Fibroblast of peridontal ligament (primary cell): Measurements from ENCODE around the gene ALKAL2.

Experiments
- DNase-seq: peaks from one replicate; pipeline ENCODE4 v3.0.0-alpha.2; 2010; ENCODE audit errors: extremely low read depth

ALKAL2 gene

DNA sequence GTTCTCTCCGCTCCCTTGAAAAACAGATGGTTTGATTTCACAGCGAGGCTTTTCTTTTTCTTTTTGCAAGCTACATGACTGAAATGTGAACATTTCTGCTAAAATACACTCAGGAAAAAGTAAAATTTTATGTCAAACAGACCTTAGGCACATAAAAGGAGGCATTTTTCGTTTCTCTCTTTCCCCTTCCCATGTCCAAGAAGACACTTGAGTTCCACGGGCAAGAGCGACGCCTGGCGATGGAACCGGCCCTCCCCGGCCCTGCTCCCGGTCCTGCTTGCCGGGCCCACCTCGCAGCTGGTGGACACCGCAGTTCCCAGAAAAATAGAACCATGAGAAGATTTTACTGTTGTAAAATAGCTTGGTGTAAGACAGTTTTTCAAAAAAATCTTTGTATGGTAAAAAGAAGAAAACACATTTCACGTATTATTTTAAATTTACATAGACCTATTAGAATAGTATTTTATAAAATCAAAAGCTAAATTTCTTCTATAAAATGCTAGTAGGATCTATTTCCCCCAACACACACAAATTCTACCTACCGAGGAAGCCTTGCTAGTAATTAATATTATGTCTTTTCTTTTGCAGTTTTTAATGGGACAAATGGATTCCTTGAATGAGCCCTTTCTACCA lies 2.3 kb upstream of the ALKAL2 start:
- DNase-seq: peak; percentile 77

DNA sequence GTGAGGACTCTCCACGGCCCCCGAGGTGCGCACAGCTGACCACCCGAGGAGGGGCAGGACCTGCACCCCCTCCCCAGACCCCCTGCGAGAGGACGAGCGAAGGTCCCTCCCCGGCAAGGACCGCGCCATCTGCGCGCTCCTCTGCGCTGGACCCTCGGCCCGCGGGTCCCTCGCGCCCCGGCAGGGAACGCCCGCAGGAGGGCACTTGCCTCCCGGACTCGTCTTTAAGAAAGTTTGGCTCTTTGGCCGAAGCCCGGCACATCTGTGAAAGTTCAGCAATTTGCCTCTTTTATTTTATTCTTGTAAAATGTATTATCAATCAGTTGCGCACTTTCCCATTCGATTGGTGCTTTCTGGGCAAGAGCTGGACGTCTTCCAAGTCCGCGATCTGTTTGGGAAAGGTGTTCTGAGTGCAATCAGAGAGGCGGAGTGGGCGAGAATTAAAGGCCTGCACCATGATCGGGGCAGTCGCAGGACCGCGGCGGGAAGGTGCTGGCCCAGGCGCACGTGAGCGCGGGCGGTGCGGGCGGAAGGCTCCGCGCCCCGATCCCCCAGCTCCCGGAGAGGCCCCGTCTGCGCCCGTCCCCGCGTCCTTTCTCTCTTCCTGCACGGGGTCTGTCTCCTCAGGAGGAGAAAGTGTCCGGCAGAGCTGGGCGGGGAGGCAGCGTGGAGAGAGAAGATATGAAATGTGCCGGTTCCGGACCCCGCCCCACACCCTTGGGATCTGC lies 1.6 kb upstream of the ALKAL2 start:
- DNase-seq: peak; percentile 29

DNA sequence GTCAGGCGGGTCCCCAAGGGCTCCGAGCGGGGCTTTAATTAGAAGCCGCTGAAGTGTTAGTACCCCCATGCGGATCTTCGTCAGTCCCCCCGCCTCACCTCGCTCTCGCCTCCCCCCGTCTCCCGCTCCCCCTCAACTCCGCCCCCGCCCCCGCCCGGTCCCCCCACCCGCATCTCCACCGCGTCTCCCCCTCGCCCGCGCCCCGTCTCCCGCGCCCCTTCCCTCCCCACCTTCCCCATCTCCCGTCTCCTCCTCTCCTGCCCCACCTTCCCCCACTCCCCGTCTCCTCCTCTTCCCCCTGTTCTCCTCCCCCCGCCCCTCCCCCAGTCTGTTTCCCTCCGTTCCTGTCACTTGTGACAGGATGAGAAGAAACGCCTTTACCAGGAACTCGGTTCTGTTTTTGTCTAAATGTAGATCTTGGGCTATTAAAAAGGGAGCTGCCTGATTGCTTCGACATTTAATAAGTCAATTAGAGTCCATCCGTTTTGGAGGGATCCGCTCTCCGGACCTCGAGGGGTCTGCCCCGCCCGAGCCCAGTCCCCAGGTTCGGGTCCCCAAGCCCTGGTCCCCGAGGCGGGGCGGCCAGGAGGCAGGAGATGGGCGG lies 969 bp upstream of the ALKAL2 start:
- DNase-seq: no peak

DNA sequence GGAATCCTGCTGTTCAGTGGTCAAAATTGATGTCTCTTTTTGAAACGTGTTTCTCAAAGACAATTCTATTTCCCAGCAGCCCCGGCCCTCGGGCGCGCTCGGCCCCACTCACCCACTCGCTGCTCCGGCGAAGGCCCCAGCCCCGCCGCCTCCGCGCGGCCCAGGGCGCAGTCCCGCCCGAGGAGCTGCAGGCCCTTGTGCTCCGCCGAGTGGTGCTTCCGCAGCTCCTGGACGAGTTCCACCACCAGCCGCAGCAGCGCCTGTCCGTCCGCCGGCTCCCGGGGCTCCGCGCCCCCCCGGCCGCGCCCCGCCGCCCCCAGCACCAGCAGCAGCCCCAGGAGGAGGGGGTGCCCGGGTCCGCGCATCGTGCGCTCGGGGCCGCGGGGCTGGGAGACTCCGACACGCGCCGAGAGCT lies 413 bp downstream of the ALKAL2 start:
- no peak for DNase-seq

DNA sequence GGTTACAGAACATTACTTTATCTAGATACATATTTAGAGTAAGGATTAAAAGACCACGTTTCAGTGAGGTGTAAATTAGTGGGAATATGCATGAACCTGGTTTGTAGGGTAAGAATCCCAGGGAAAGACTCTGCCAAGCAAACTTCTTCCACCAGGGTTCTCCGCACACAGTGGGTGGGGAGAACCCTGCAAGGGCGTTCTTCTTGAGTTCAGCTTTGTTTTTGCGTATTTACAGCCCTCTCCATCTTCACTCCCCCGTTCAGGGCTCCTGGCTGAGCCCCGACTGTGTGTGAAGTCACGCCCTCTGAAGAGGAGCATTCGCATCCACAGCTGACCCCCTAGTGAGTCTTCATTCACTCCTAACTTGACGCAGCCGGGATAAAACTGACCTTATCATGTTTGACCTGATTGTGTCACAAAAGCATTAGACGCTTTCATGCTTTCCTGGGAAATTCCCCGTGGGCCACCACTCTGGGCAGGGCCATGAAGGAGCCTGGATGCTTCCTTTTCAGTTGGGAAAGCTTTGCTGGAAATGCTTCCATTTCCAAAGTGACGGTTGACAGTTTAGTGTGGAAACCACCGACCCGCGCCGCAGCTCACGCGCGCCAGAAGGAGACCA lies 1.0 kb downstream of the ALKAL2 start:
- DNase-seq: no peak

DNA sequence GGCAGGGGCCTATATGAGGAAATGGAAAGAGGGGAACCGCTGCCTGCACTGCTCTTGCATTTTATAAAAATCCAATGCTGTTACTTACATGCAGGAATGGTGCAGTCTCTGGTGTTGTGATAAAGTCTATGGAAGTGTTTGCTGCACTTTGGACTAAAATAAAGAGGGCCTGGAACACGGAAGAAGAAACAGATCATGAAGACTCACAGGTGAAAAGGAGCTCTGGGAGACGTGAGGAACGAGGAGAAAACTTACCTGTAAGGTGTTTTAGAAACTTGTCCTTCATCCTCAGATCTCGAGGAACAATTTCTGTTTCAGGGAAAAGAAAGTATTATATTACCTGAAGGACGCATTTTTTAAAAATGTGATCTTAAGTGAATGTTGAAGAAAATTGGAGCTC lies 1.9 kb downstream of the ALKAL2 start:
- DNase-seq: no peak

DNA sequence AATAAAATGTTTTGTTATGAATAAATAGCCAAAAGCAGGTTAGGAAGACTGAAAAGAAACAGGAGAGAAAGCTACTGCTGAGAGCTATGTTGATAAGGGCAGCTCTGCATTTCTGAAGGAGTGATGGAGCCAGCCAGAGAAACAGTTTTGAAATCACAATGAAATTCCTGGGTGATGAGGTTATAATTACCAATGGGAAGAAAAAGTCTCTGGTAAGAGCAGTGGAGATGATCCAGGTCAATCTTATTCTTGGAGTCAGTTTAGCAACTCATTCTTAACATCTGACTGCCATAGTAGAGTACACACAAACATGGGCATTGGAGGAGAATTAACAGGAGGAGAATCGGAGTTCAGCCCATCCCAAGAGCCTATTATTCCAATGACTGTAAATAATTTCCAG lies 2.4 kb downstream of the ALKAL2 start:
- DNase-seq: peak; percentile 85

DNA sequence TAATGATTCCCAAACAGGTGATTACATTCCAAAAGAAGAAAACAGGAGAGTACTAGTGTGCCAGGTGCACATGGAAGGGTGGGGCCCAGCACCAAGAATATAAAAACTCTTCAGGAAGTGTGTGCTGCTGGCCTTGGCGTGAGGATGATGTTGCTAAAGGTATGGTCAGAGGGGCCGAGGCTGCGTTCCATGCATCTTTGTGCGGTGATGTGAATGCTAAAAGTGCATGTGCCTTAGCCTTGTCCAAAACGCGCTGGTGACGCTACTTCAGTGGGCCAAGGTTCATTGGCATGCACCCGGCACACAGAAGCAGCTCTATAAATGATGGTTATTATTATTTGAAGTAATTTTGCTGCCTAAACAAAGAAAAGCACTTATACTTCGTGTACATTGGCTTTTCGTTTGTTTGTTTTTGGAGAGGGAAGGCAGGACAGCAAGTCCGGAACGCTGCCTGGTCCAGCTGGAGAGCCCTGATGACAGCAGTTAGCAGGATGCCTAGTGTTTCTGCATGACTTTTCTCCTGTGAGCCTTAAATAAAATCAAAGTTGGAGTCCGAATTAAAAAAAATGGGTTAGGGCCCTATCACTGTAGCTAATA lies 2.9 kb downstream of the ALKAL2 start:
- DNase-seq: no peak

DNA sequence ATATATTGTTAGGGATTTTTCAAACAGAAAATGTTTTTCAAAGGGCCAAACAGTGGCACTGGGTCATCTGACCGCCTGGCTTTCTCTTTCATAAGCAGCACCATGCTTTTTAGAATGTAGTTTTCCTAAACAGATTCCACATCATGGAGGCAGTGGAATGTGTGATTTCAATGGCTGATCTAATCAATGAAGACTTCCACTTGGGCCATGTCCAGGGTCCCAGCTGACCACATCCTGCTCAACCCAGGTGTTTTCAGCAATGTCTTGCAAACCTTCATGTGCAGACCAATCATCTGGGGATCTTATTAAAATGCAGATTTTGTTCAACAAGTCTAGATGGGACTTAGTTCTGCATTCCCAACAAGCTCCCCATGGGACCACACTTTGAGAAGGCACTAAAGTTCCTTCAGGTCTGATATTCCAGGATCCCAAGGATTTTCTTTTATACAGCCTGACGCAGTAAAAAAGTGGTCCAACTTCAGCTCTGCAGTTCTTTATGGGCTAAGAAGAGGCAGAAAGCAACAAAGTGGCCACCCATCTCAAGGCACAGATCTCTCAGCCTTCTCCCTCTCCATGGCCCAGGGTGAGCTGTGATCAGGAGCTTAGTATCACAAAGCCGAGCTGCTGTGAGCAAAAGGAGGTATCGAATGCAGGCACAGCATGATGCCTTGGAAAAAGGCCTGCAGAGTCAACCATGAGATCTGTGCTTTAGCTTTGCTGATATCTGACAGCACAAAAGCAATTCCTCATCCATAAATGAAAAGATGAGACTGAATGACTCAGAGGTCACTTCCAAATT lies 3.7 kb downstream of the ALKAL2 start:
- DNase-seq: no peak

DNA sequence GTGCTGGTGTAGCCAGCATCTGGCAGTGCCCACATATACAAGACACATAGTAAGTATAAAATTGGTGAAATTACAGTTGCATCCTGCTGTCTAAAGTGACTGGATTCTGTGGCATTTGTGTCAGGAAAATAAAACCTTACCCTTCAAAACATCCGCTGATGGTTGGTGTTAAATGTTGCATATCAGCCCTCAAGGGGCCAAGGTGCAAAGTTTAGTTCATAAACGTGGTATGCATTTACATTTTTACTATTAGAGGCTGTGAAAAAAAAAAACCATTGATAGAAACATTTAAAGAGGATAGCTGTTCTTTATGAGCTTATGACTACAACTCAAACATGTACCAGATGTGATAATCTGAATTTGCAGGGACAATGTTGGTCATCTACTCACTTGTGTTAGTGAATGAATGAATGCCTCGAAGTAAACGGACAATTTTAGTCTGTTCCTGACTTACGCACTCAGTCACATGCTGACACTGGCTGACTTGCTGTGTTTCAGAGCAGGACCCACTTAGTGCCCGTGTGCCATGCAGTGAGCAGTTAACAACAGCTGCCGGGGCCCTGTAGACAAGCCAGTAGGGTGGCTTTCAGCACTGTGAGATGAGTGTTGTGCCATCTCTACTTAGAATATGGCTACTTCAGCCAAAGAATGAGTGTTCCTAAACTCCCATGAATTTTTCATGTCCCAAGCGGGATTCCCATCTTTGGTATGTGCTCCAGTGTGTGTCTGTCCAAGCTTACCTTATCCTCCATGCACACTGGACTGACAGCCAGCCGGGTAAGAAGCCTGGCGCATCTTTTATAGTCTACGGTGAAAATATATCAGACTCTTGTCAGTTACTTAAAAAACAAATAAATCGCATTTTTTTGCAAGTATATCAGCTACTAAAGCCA lies 5.3 kb downstream of the ALKAL2 start:
- no peak for DNase-seq

DNA sequence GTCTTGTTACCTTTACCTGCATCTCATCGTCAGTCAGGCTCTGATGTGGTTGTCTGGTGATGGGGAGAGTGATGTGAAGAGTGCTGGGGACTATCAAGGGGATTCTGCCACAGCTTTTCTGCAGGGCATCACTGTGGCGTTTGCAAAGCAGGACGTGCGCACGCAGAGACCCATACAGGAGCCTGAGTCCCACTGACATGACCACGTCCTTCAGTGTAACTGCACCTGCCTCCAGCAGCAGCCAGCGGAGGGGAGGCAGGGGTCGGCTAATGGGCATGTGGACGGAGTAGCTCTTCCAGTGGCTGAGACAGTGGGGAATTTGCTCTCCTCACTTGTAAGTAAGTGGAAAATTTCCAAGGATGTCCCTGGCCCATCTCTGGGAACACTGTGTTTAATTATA lies 6.5 kb downstream of the ALKAL2 start:
- no peak for DNase-seq

DNA sequence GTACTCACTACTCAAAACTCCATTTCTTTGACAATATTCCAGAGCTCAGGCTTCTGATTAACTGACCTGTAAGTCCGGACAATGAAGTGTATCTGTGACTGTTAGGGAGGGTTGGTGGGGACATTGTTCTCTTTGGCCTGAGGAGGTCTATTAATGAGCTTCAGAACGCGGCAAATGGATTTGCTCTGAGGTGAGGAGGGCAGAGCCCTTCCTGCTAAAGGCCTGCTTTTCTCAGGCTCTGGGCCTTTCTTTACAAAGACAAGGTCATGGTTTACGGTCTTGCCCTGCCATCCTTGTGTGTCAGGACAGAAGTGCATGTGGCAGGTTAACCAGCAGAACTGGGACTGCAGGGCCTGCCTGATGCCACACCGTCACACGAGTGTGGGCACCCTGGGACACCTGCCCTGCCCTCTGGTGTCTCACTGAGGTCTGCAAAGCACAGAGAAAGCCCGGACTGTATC lies 7.2 kb downstream of the ALKAL2 start:
- no peak for DNase-seq

DNA sequence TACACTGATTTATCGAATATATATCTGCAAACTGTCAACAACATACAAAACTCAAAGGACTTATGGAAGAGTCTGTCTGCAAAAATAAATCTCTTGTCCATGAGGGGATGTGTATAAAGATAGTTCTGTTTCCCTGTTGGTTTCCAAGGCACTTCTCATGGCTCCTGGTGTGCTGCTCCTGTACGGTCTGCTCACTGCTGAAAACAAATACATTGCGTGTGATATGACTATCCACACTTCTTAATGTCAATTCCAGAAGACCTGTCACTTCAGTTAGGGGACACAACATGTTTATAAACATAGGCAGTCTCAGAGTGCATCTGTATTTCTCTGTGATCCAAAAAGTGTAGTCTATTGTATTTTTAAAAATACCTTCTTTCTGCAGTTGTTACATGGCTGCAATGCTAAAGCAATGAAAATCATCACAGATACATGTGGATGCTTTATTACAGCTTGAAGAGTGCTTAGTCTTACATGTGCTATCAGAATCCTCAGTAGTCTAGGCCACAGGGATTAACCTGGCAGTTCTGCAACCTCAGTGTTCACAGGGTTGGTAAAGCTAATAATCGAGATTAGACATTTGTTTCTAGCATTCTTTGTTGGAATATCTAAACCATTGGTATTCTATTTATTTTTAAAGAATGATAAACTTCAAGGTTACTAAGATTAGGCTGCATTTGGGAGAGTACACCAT lies 7.8 kb downstream of the ALKAL2 start:
- no peak for DNase-seq

DNA sequence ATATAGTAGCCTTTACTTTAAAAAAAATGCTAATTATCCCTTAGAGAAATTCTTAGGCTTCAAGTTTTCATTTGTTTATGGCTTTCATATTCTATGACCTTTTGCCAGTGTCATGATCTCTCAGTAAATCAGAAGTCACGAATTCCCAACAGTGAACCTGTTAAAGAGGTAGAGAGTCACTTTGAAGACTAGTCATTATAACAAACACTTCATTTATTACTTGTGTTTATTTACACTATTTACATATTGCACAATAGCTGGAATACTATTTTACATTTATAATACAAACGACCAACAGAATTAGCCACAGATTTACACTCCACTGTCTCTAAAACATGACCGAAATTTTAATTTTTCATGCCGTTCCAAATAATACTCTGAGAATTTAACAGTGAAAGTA lies 8.5 kb downstream of the ALKAL2 start:
- no peak for DNase-seq

DNA sequence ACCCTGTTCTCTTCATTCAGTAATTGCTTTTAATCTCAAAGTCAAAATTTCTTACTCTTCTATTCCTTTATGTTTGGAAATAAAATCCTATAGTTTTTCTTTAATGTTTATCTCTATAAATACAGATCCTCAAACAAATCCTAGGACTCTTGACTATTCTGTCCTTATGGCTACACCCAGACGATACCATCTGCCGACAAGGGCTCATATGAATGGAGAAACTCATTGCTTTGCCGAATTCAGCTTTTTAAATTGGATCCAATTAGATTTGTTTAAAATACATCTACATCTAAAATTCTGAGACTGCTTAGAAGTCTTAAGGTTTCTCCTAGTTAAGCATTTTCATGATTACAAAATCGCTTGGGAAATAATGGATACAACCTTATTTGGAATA lies 9.0 kb downstream of the ALKAL2 start:
- DNase-seq: peak; percentile 15

DNA sequence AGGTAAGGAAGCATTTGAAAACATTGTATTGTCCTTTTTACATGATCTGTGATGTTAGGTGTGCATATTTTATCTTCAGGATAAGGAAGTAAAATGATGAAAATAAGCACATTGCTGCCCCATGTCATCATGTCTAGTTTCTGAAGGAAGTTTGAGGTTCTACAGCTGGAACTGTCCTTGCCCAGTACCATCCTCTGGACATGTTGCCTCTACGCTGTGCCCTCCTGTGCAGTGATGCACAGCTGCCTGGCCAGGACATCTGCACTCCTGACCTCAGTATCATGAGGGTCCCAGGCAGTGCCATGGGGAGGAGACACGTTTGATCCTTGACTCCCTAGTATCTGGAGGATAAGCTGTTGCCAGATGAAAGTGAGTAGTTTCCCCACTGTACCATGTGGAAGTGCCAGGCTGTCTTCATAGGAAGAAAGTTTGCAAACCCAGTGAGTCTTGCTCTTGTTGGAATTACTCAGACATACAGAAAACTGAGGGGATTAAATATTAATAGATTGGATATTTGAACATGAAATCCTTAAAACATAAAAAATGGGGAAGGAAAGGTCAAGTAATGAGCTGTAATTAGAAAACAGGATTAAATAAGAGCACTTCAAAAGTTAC lies 9.5 kb downstream of the ALKAL2 start:
- DNase-seq: no peak

DNA sequence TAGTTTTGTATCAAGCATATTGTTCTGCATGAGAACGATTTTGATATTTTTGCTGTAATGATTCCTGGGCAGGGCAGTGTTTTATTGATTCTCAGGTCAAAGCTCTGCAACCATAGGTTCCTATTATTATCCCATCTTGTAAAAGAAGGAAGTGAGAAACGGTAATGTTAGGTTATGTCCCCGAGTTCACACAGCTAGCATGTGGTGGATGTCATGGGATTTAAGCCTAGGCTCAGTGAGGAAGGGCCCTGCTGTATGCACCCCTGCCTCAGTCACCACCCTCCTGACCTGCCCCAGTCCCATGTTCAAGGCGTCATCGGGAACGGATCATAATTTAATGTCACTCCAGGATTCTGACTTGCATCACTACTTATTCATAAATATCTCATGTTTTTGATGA lies 12.4 kb downstream of the ALKAL2 start:
- DNase-seq: no peak

DNA sequence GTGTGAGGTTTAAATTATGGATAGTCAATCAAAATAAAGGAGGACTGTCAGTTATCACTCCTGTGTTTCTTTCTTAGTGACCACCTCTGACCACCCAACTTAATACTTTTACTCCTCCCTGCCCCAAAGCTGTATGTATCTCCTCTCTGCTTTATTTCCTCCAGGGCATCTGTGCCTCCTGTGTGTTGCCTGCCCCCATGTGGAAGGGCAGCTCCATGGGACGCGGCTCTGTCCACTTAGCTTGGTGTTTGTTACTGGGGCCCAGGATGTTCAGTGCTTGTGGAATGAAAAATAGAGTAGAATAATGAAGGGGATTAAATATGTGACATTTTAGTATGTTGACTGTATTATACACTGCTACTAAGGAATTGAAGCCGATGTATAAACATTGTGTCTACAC lies 13.4 kb downstream of the ALKAL2 start:
- DNase-seq: no peak

DNA sequence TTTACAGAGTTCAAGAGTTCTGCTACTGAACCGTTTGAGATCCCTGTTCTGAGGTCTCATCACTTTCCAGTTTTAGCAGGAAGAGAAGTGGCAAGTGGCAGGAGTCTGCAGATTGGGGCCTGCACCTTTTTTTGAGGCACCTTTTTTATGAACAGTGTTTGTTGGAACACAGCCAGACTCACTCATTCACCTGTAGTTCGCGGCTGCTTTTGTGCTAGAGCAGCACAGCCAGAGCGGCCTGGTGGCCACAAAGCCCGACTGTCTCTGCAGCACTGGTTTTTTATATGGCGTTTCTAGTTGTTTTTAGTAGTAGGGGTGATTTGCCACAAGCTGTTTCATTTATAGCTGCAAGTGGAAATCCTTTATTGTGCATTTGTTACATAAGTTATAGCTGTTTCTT lies 14.6 kb downstream of the ALKAL2 start:
- DNase-seq: no peak

DNA sequence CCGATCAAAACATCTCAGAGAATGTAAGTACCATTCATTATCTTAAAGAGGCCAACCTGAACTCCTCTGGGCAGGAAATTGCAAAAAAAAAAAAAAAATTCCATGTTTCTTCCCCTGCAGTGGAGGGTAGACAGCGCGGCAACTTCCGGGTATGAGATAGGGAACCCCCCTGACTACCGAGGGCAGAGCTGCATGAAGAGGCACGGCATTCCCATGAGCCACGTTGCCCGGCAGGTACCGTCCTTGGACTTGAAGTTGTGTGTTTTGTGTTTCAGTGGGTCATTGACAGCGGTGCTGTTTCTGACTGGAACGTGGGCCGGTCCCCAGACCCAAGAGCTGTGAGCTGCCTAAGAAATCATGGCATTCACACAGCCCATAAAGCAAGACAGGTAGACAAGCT lies 16.0 kb downstream of the ALKAL2 start:
- DNase-seq: no peak
